ENCODE measurements around the gene TRMT1.

The TRMT1 gene

GRCh38 chr19:13071444-13072187 lies 44.9 kb downstream of the TRMT1 start:
- Histone ChIP-seq H3K9me3 (ENCODE audit: insufficient read depth, low read length, severe bottlenecking) (no peaks in the 10 kb centered on the region), H3K27ac (ENCODE audit: low read length) (no peak overlapping the region), H3K4me1 (ENCODE audit: insufficient read depth, low read length) (no peaks in the 10 kb centered on the region), H2AFZ (ENCODE audit: low read depth, low read length) (no peak overlapping the region), H3K4me3 (ENCODE audit: low read depth in 1 of 2, low read length in 2 of 2) (no peak overlapping the region), H3K27me3 (ENCODE audit: insufficient read depth, low read length, poor library complexity) (no peaks in the 10 kb centered on the region), H3K36me3 (ENCODE audit: insufficient read depth, low read length) (no peaks in the 10 kb centered on the region), H3K4me2 (ENCODE audit: insufficient read depth, low read length) (no peak overlapping the region), H4K20me1 (ENCODE audit: insufficient read depth, low read length) (no peaks in the 10 kb centered on the region), H3K9ac (ENCODE audit: low read depth, low read length) (no peak overlapping the region), H3K79me2 (ENCODE audit: insufficient read depth, low read length) (no peaks in the 10 kb centered on the region)
- no peak for DNase-seq
- TF ChIP-seq EZH2 (IDR thresholded peaks at IDR 0.05; ENCODE audit: borderline replicate concordance, low read depth, low read length, severe bottlenecking): no peak
- TF ChIP-seq, protein P1, sequence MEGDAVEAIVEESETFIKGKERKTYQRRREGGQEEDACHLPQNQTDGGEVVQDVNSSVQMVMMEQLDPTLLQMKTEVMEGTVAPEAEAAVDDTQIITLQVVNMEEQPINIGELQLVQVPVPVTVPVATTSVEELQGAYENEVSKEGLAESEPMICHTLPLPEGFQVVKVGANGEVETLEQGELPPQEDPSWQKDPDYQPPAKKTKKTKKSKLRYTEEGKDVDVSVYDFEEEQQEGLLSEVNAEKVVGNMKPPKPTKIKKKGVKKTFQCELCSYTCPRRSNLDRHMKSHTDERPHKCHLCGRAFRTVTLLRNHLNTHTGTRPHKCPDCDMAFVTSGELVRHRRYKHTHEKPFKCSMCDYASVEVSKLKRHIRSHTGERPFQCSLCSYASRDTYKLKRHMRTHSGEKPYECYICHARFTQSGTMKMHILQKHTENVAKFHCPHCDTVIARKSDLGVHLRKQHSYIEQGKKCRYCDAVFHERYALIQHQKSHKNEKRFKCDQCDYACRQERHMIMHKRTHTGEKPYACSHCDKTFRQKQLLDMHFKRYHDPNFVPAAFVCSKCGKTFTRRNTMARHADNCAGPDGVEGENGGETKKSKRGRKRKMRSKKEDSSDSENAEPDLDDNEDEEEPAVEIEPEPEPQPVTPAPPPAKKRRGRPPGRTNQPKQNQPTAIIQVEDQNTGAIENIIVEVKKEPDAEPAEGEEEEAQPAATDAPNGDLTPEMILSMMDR (IDR thresholded peaks at IDR 0.05; ENCODE audit: borderline replicate concordance, extremely low read depth, low read length, poor library complexity, severe bottlenecking): no peak
- no peak for ATAC-seq (ENCODE audit: insufficient read depth, low read depth)

- H3K79me2 ChIP-seq (ENCODE audit: insufficient read depth, low read length): no peaks in the 10 kb centered on the region
- no peak for TF ChIP-seq EZH2 (IDR thresholded peaks at IDR 0.05; ENCODE audit: borderline replicate concordance, low read depth, low read length, severe bottlenecking)
- TF ChIP-seq, protein P1 (IDR thresholded peaks at IDR 0.05; ENCODE audit: borderline replicate concordance, extremely low read depth, low read length, poor library complexity, severe bottlenecking): no peak
Observed at GRCh38 chr19:13070425-13071140, 46.0 kb downstream of the TRMT1 start.

DNA sequence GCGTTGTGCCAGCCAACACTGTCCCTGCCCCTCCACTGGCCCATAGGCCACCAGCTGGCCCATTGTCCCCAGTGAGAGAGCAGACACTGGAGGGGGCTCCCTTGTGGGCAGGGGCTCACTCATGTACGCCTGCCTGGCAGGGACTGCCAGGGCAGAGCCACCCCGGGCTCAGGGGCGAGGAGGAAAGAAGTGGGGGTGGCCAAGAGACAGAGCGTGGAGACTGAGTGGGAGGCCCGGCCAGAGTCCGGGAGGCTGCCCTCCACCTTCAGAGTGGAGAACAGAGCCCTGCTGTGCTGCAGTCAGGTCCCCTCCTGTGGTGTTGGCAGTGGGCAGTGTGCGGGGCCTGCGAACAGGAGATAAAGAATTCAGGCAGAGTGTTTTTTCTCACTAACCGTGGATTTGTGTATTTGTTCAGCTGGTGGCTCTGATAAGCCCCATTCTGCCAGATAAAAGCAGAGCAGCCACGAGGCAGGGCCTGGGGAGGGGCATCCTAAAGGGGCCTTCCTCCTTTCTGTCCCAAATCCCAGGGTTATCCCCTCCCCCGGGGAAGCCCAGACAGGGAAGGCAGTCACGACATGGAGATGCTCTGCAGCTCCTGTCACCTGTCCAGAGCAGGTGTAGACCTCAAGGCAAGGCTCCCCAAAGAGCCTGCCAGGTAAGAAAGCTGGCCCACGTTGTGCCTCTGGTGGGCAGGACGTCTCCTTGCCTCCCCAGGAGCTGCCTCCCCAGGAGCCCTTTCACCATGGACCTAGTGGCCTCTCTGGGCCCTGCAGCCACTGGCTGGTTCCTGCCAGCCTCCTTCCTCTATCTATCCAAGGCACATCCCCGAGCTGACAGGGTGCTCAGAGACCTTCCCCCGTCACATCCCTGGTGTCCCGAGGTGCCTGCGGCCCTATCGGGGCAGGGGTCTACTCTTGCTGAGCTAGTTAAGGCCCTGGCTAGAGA lies 46.9 kb downstream of the TRMT1 start:
- H3K4me3 ChIP-seq (ENCODE audit: low read depth in 1 of 2, low read length in 2 of 2): no peak overlapping the region
- H3K9me3 ChIP-seq (ENCODE audit: insufficient read depth, low read length, severe bottlenecking): no peaks in the 10 kb centered on the region
- no peaks in the 10 kb centered on the region for H3K79me2 ChIP-seq (ENCODE audit: insufficient read depth, low read length)
- H4K20me1 ChIP-seq (ENCODE audit: insufficient read depth, low read length): peaks cover 2% of the 10 kb centered on the region; the same call in 1 of the 2 replicates
- ATAC-seq (ENCODE audit: insufficient read depth, low read depth) (no peak), DNase-seq (no peak)
- no peaks in the 10 kb centered on the region for H3K36me3 ChIP-seq (ENCODE audit: insufficient read depth, low read length)
- no peaks in the 10 kb centered on the region for H3K4me1 ChIP-seq (ENCODE audit: insufficient read depth, low read length)
- TF ChIP-seq EZH2 (IDR thresholded peaks at IDR 0.05; ENCODE audit: borderline replicate concordance, low read depth, low read length, severe bottlenecking): no peak
- TF ChIP-seq, protein P1 (IDR thresholded peaks at IDR 0.05; ENCODE audit: borderline replicate concordance, extremely low read depth, low read length, poor library complexity, severe bottlenecking): no peak
- H3K27me3 ChIP-seq (ENCODE audit: insufficient read depth, low read length, poor library complexity): no peaks in the 10 kb centered on the region
- H2AFZ ChIP-seq (ENCODE audit: low read depth, low read length): no peak overlapping the region
- H3K9ac ChIP-seq (ENCODE audit: low read depth, low read length): no peak overlapping the region
- no peak overlapping the region for H3K4me2 ChIP-seq (ENCODE audit: insufficient read depth, low read length)
- H3K27ac ChIP-seq (ENCODE audit: low read length): no peak overlapping the region

More at GRCh38 chr19:13070425-13071140, 46.0 kb downstream of the TRMT1 start:
- DNase-seq (no peak), ATAC-seq (ENCODE audit: insufficient read depth, low read depth) (no peak)
- peaks cover 2% of the 10 kb centered on the region; the same call in 1 of the 2 replicates for H4K20me1 ChIP-seq (ENCODE audit: insufficient read depth, low read length)
- H3K9ac ChIP-seq (ENCODE audit: low read depth, low read length): no peak overlapping the region
- no peaks in the 10 kb centered on the region for H3K36me3 ChIP-seq (ENCODE audit: insufficient read depth, low read length)
- no peak overlapping the region for H3K27ac ChIP-seq (ENCODE audit: low read length)
- H3K4me3 ChIP-seq (ENCODE audit: low read depth in 1 of 2, low read length in 2 of 2): no peak overlapping the region
- no peak overlapping the region for H2AFZ ChIP-seq (ENCODE audit: low read depth, low read length)
- H3K9me3 ChIP-seq (ENCODE audit: insufficient read depth, low read length, severe bottlenecking): no peaks in the 10 kb centered on the region
- H3K4me1 ChIP-seq (ENCODE audit: insufficient read depth, low read length): no peaks in the 10 kb centered on the region
- H3K27me3 ChIP-seq (ENCODE audit: insufficient read depth, low read length, poor library complexity): no peaks in the 10 kb centered on the region
- no peak overlapping the region for H3K4me2 ChIP-seq (ENCODE audit: insufficient read depth, low read length)

Measured in DND-41 (cell line).